ENCODE data around the gene NCF2. TPM values are rescaled to one million over a fixed set of nuclear protein-coding genes. Genes with fewer than 3 reads are reported as not detected.
"Not testable (repeated sequence)": the region's sequence is repeated elsewhere in the genome, so short reads cannot be mapped to it uniquely, and the experiment has no call there.

The NCF2 gene
- total RNA-seq, 2 donors from 2014 or later: 21.7 to 22.2 TPM

DNA sequence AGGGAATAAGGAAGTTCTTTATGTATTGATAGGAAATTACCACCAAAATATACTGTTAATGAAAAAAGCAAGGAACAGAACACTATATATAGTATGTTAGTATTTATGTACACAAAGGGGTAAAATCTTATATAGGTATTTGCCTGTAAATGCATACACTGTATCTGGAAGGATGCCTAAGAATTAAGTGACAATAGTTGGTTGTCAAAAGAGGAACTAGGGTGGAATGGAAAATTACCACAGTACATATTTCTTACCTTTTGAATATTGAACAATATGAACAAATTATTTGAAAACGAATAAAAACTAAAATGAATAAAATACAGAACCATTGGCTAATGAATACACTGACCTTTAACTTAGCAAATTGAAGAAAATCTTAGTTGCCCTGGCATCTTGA lies 31.8 kb upstream of the NCF2 start:
- H3K9me3 ChIP-seq: no peaks in the 10 kb centered on the region
- H3K27ac ChIP-seq: peak overlapping the region in 1 of 2 donors; percentile 39
- no peak overlapping the region for H3K4me3 ChIP-seq
- ATAC-seq (ENCODE audit: insufficient number of reproducible peaks, low FRiP score, low read depth) (no peak), DNase-seq (ENCODE audit: low spot score) (no peak)
- TF ChIP-seq, protein P1, sequence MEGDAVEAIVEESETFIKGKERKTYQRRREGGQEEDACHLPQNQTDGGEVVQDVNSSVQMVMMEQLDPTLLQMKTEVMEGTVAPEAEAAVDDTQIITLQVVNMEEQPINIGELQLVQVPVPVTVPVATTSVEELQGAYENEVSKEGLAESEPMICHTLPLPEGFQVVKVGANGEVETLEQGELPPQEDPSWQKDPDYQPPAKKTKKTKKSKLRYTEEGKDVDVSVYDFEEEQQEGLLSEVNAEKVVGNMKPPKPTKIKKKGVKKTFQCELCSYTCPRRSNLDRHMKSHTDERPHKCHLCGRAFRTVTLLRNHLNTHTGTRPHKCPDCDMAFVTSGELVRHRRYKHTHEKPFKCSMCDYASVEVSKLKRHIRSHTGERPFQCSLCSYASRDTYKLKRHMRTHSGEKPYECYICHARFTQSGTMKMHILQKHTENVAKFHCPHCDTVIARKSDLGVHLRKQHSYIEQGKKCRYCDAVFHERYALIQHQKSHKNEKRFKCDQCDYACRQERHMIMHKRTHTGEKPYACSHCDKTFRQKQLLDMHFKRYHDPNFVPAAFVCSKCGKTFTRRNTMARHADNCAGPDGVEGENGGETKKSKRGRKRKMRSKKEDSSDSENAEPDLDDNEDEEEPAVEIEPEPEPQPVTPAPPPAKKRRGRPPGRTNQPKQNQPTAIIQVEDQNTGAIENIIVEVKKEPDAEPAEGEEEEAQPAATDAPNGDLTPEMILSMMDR (IDR thresholded peaks at IDR 0.05): no peak
- H3K36me3 ChIP-seq: no peaks in the 10 kb centered on the region
- H3K4me1 ChIP-seq (ENCODE audit: control insufficient read depth in 1 of 2, low read depth in 2 of 2): peaks cover 34 to 57% of the 10 kb centered on the region in 2 donors
- no peaks in the 10 kb centered on the region for H3K27me3 ChIP-seq (replicated peaks; ENCODE audit: insufficient read depth)

DNA sequence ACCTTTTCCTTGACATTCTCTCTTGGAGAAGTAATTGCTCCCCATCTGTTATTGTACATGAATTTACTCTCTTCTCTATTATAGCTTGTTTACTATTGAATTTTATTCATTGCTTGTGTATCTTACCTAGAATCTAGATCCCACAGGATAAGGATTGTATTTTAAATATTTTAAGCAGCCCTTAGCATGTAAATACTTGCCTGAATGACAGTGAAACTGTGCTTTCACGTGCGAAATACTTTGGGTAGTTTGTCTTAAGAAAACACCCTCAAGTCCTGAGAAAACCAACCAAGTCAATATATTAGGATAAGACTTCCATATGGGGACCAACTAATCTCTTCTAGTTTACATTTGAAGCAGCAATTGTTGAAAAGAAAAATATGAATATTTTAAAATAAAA lies 30.1 kb upstream of the NCF2 start:
- ATAC-seq (ENCODE audit: insufficient number of reproducible peaks, low FRiP score, low read depth) (no peak), DNase-seq (ENCODE audit: low spot score) (no peak)
- TF ChIP-seq, protein P1 (IDR thresholded peaks at IDR 0.05): no peak
- H3K4me1 ChIP-seq (ENCODE audit: control insufficient read depth in 1 of 2, low read depth in 2 of 2): peaks cover 23 to 40% of the 10 kb centered on the region in 2 donors
- H3K4me3 ChIP-seq: no peak overlapping the region
- peak overlapping the region in 1 of 2 donors; percentile 8 for H3K27ac ChIP-seq
- no peaks in the 10 kb centered on the region for H3K27me3 ChIP-seq (replicated peaks; ENCODE audit: insufficient read depth)
- no peaks in the 10 kb centered on the region for H3K36me3 ChIP-seq
- H3K9me3 ChIP-seq: no peaks in the 10 kb centered on the region

DNA sequence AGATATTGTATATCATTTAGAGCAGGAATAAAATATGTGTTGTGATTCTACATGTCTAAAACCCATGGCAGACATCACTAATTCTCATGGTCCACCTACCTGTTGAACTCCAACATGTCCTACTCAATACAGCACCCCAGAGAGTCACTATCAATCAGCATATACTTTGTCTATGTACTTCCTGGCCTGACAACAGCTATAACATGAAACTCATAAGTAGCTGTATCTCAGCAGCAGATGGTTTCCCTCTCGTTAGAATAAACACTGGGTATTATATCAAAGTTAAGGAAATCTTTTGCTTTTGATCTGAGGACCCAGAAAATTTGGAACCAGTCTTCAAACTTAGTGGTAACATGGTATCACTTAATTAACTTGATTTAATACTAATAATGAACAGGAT lies 29.5 kb upstream of the NCF2 start:
- no peak for DNase-seq (ENCODE audit: low spot score)
- Histone ChIP-seq H3K9me3 (no peaks in the 10 kb centered on the region), H3K36me3 (no peaks in the 10 kb centered on the region)

DNA sequence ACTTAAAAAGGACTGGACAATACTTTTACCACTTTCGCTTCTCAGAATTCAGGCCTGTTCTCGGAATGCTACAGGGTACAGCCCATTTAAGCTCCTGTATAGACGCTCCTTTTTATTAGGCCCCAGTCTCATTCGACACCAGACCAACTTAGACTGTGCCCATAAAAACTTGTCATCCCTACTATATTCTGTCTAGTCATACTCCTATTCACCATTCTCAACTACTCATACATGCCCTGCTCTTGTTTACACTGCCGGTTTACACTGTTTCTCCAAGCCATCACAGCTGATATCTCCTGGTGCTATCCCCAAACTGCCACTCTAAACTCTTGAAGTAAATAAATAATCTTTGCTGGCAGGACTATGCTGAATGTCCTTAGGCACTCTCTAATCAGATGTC lies 27.9 kb upstream of the NCF2 start:
- not testable (repeated sequence) for H3K27ac ChIP-seq; ATAC-seq (ENCODE audit: insufficient number of reproducible peaks, low FRiP score, low read depth); H3K9me3 ChIP-seq; DNase-seq (ENCODE audit: low spot score); H3K4me3 ChIP-seq; H3K36me3 ChIP-seq; H3K27me3 ChIP-seq (replicated peaks; ENCODE audit: insufficient read depth)
- H3K4me1 ChIP-seq (ENCODE audit: control insufficient read depth in 1 of 2, low read depth in 2 of 2): peaks cover 19 to 30% of the 10 kb centered on the region in 2 donors

More for the DNA sequence above, 29.5 kb upstream of the NCF2 start:
- ATAC-seq (ENCODE audit: insufficient number of reproducible peaks, low FRiP score, low read depth): no peak
- Histone ChIP-seq H3K27me3 (replicated peaks; ENCODE audit: insufficient read depth) (no peaks in the 10 kb centered on the region), H3K4me3 (no peak overlapping the region), H3K27ac (peak overlapping the region in 1 of 2 donors; percentile 8), H3K4me1 (ENCODE audit: control insufficient read depth in 1 of 2, low read depth in 2 of 2) (peaks cover 19 to 35% of the 10 kb centered on the region in 2 donors)
- TF ChIP-seq, protein P1 (IDR thresholded peaks at IDR 0.05): no peak

DNA sequence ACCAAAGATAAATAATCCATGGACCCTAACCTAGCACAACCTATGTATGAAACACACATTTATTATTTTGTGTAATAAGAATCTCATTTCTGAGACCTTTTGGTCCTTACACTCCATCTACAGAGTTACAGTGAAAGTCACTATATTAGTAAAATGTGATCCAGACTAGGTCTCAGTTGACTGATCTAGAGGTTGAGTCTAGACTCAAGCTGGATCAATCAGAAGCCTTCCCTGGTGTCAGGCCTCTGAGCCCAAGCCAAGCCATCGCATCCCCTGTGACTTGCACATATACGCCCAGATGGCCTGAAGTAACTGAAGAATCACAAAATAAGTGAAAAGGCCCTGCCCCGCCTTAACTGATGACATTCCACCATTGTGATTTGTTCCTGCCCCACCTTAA lies 22.7 kb upstream of the NCF2 start:
- H3K27me3 ChIP-seq (replicated peaks; ENCODE audit: insufficient read depth); H3K9me3 ChIP-seq; ATAC-seq (ENCODE audit: insufficient number of reproducible peaks, low FRiP score, low read depth); H3K4me3 ChIP-seq; H3K27ac ChIP-seq; H3K36me3 ChIP-seq; DNase-seq (ENCODE audit: low spot score): not testable (repeated sequence)
- H3K4me1 ChIP-seq (ENCODE audit: control insufficient read depth in 1 of 2, low read depth in 2 of 2): peaks cover 18 to 27% of the 10 kb centered on the region in 2 donors

DNA sequence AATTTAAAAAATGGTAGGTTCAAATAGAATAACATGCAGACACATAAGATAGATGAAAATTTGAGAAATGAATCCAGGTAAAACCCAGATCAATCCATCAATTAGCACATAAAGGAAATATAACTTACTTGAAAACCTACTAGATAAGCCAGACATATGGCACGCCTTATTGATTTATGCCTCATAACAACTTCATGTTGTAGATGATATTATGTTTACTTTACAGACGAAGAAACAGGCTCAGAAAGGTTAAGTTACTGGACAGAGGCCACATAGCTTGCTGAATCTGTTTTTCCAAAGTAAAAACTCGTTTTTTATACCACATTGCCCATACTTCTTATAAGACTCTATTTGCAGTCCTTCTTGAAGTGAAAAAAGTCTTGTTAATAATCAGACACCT lies 22.1 kb upstream of the NCF2 start:
- no peak for ATAC-seq (ENCODE audit: insufficient number of reproducible peaks, low FRiP score, low read depth)
- TF ChIP-seq, protein P1 (IDR thresholded peaks at IDR 0.05): no peak

More for the DNA sequence above, 22.1 kb upstream of the NCF2 start:
- H3K27ac ChIP-seq: no peak overlapping the region
- no peaks in the 10 kb centered on the region for H3K36me3 ChIP-seq
- no peak overlapping the region for H3K4me3 ChIP-seq
- H3K27me3 ChIP-seq (replicated peaks; ENCODE audit: insufficient read depth): no peaks in the 10 kb centered on the region
- no peaks in the 10 kb centered on the region for H3K9me3 ChIP-seq
- no peak for DNase-seq (ENCODE audit: low spot score)
- peaks cover 18 to 31% of the 10 kb centered on the region in 2 donors for H3K4me1 ChIP-seq (ENCODE audit: control insufficient read depth in 1 of 2, low read depth in 2 of 2)
